HCT116 (cell line): ENCODE data around the gene MYO1E. TPM values are rescaled to one million over a fixed set of nuclear protein-coding genes. Genes with fewer than 3 reads are reported as not detected.

Experiments used
- ATAC-seq: fragments of 200-7000 bp; cut with Tn5 transposase; 2 replicates; pipeline ENCODE4 v1.9.1; 2020; ENCODE audit warnings: mild to moderate bottlenecking, moderate library complexity
- BruUV-seq: library from RNA; stranded (reverse); fragments of 400-500 nt; replicated peaks from 2 replicates; lab custom pipeline; 2021; lab: Mats Ljungman, UMichigan
- CTCF ChIA-PET: fragments of 300-600 bp; sonication (Branson Sonifier 250); formaldehyde crosslinking; loops from one replicate; lab custom pipeline; 2021; ENCODE audit warnings: antibody characterized with exemption; lab: Charles Lee
- POLR2A ChIA-PET: fragments of 300-600, 350-600 bp; sonication (Branson Sonifier 250); formaldehyde crosslinking; loops from one replicate; lab custom pipeline; 2021; ENCODE audit warnings: antibody characterized with exemption; lab: Charles Lee
- RAD21 ChIA-PET, 2 experiments: fragments of 300-600 bp; sonication (Branson Sonifier 250); formaldehyde crosslinking; loops; one replicate each; lab custom pipeline; 2023; ENCODE audit warnings: low total read pairs in 2 of 2; ENCODE audit not compliant: uncharacterized antibody in 2 of 2, unreplicated experiment in 2 of 2, low non-redundant PET in 1 of 2; lab: Charles Lee
- DNase-seq: peaks from one replicate; pipeline ENCODE4 v3.0.0-alpha.2; 2010; ENCODE audit warnings: low read depth, low spot score
- H2AFZ ChIP-seq: fragments of 200-600 bp; shearing (Covaris generic), sonication (generic); 2 replicates; pipeline ENCODE4 v1.6.1; 2017; ENCODE audit warnings: low read depth, mixed run types, mixed read lengths, antibody characterized with exemption, low read length; ENCODE audit not compliant: poor library complexity, severe bottlenecking
- H3K27ac ChIP-seq: 2 replicates; pipeline ENCODE4 v1.5.1; 2012; ENCODE audit warnings: low read depth, low read length
- H3K27me3 ChIP-seq: fragments of 200-600 bp; sonication (generic); 2 replicates; pipeline ENCODE4 v1.6.1; 2016; ENCODE audit warnings: mixed run types, low read length, mixed read lengths; ENCODE audit not compliant: insufficient read depth
- H3K36me3 ChIP-seq, 2 experiments: fragments of 200-500 bp in 1 of 2; fragments of 200-600 bp in 1 of 2; sonication (Bioruptor generic) in 1 of 2; sonication (generic) in 1 of 2; 2 replicates each; pipeline versions ENCODE4 v1.5.1 to v1.6.1; 2014 to 2016; ENCODE audit warnings: low read length in 2 of 2, inconsistent platforms in 1 of 2, mixed read lengths in 1 of 2, mixed run types in 1 of 2; ENCODE audit not compliant: insufficient read depth in 2 of 2, control insufficient read depth in 1 of 2
- H3K4me1 ChIP-seq, 2 experiments: fragments of 200-600 bp in 1 of 2; sonication (generic) in 1 of 2; 2 replicates each; pipeline versions ENCODE4 v1.5.1 to v1.6.1; 2012 to 2017; ENCODE audit warnings: low read length in 2 of 2, inconsistent platforms in 1 of 2, mild to moderate bottlenecking in 1 of 2, mixed read lengths in 1 of 2, mixed run types in 1 of 2, moderate library complexity in 1 of 2; ENCODE audit not compliant: insufficient read depth in 2 of 2, control insufficient read depth in 1 of 2
- H3K4me2 ChIP-seq: fragments of 200-600 bp; sonication (generic); 2 replicates; pipeline ENCODE4 v1.6.1; 2017; ENCODE audit warnings: mixed run types, low read length, mixed read lengths
- H3K4me3 ChIP-seq, 2 experiments: fragments of 200-600 bp in 1 of 2; sonication (generic) in 1 of 2; replicated peaks in 1 of 2; 2 replicates each; pipeline ENCODE4 v1.5.1; 2011 to 2016; ENCODE audit warnings: low read length in 2 of 2, control low read depth in 1 of 2, low read depth in 1 of 2, mild to moderate bottlenecking in 1 of 2, mixed read lengths in 1 of 2, mixed run types in 1 of 2
- H3K79me2 ChIP-seq: fragments of 200-600 bp; sonication (generic); 2 replicates; pipeline ENCODE4 v1.6.1; 2017; ENCODE audit warnings: mild to moderate bottlenecking, mixed run types, low read length, moderate library complexity, mixed read lengths; ENCODE audit not compliant: insufficient read depth
- H3K9ac ChIP-seq: fragments of 200-600 bp; sonication (generic); 2 replicates; pipeline ENCODE4 v1.6.1; 2016; ENCODE audit warnings: low read length, mixed read lengths
- H3K9me2 ChIP-seq: fragments of 200-600 bp; sonication (generic), shearing (Covaris generic); 2 replicates; pipeline ENCODE4 v1.6.1; 2017; ENCODE audit warnings: mixed run types, mild to moderate bottlenecking, moderate library complexity; ENCODE audit not compliant: insufficient read depth
- H3K9me3 ChIP-seq, 2 experiments: fragments of 200-500 bp in 1 of 2; fragments of 200-600 bp in 1 of 2; sonication (Bioruptor generic) in 1 of 2; sonication (generic) in 1 of 2; 2 replicates each; pipeline ENCODE4 v1.6.1; 2014 to 2017; ENCODE audit warnings: low read length in 2 of 2, mixed read lengths in 2 of 2, inconsistent platforms in 1 of 2, low read depth in 1 of 2, mild to moderate bottlenecking in 1 of 2, mixed run types in 1 of 2, moderate library complexity in 1 of 2; ENCODE audit not compliant: control insufficient read depth in 1 of 2, insufficient read depth in 1 of 2
- H4K20me1 ChIP-seq: fragments of 200-600 bp; sonication (generic), shearing (Covaris generic); 2 replicates; pipeline ENCODE4 v1.6.1; 2017; ENCODE audit warnings: mixed run types, mild to moderate bottlenecking, moderate library complexity; ENCODE audit not compliant: insufficient read depth
- CEBPB ChIP-seq: IDR thresholded peaks from 2 replicates; pipeline ENCODE4 v1.6.1; 2012; ENCODE audit warnings: low read depth
- CTCF ChIP-seq, 3 experiments: fragments of 200-600 bp in 1 of 3; sonication (generic) in 1 of 3; IDR thresholded peaks in 2 of 3; conservative IDR thresholded peaks in 1 of 3; 2 replicates each; pipeline ENCODE4 v1.5.1; 2012 to 2017; ENCODE audit warnings: low read depth in 2 of 3, low read length in 2 of 3, antibody characterized with exemption in 1 of 3, borderline replicate concordance in 1 of 3, control low read depth in 1 of 3, mild to moderate bottlenecking in 1 of 3, mixed read lengths in 1 of 3, mixed run types in 1 of 3, moderate library complexity in 1 of 3; ENCODE audit not compliant: insufficient read depth in 1 of 3
- EGR1 ChIP-seq: IDR thresholded peaks from 2 replicates; pipeline ENCODE4 v1.6.1; 2012; ENCODE audit warnings: low read depth
- ELF1 ChIP-seq: IDR thresholded peaks from 2 replicates; pipeline ENCODE4 v1.6.1; 2012; ENCODE audit warnings: low read depth, borderline replicate concordance
- EZH2 ChIP-seq: fragments of 200-600 bp; sonication (generic); IDR thresholded peaks from 2 replicates; pipeline ENCODE4 v1.6.1; 2017; ENCODE audit warnings: antibody characterized with exemption, mixed run types
- POLR2A ChIP-seq: IDR thresholded peaks from 2 replicates; pipeline ENCODE4 v1.7.0; 2011; ENCODE audit warnings: borderline replicate concordance; ENCODE audit not compliant: insufficient read depth, insufficient read length; ENCODE audit errors: extremely low read depth
- POLR2AphosphoS5 ChIP-seq: IDR thresholded peaks from 2 replicates; pipeline ENCODE4 v1.6.1; 2011; ENCODE audit warnings: mild to moderate bottlenecking, low read depth, low read length, moderate library complexity
- RAD21 ChIP-seq: IDR thresholded peaks from 2 replicates; pipeline ENCODE4 v1.6.1; 2012; ENCODE audit warnings: low read depth, mild to moderate bottlenecking
- SIN3A ChIP-seq: IDR thresholded peaks from 2 replicates; pipeline ENCODE4 v1.6.1; 2012; ENCODE audit warnings: low read depth
- SP1 ChIP-seq: IDR thresholded peaks from 2 replicates; pipeline ENCODE4 v1.6.1; 2012; ENCODE audit warnings: low read depth
- SRF ChIP-seq: IDR thresholded peaks from 2 replicates; pipeline ENCODE4 v1.6.1; 2012; ENCODE audit warnings: low read depth
- TCF7L2 ChIP-seq: IDR thresholded peaks from 2 replicates; pipeline ENCODE4 v1.7.0; 2011; ENCODE audit warnings: borderline replicate concordance, inconsistent platforms; ENCODE audit not compliant: insufficient read depth, insufficient read length; ENCODE audit errors: extremely low read depth
- YY1 ChIP-seq: IDR thresholded peaks from 2 replicates; pipeline ENCODE4 v1.6.1; 2011; ENCODE audit warnings: low read length, low read depth, moderate library complexity, mild to moderate bottlenecking; ENCODE audit not compliant: insufficient replicate concordance; ENCODE audit errors: extremely low read depth
- ZBTB33 ChIP-seq: IDR thresholded peaks from 2 replicates; pipeline ENCODE4 v1.6.1; 2011; ENCODE audit warnings: mild to moderate bottlenecking, low read length, moderate library complexity; ENCODE audit not compliant: insufficient replicate concordance; ENCODE audit errors: extremely low read depth
- ZFX ChIP-seq: fragments of 450-650 bp; IDR thresholded peaks from 2 replicates; pipeline ENCODE4 v1.6.1; 2017
- ZNF274 ChIP-seq: fragments of 200-500 bp; sonication (Bioruptor generic); IDR thresholded peaks from 2 replicates; pipeline ENCODE4 v1.6.1; 2014; ENCODE audit warnings: mild to moderate bottlenecking, low read depth, low read length, inconsistent platforms
- intact Hi-C: fragments of 100-400 bp; cut with micrococcal nuclease; formaldehyde crosslinking; loops from 2 replicates; pipeline ENCODE4 v1.10.0; 2022
- total RNA-seq: library from RNA; stranded (reverse); gene quantifications from one replicate; pipeline ENCODE4 v1.2.1, GENCODE V29; 2021; ENCODE audit not compliant: unreplicated experiment
- TF ChIP-seq, protein P1 (sequence below): IDR thresholded peaks from 2 replicates; pipeline ENCODE4 v1.6.1; 2012; ENCODE audit warnings: low read depth
- TF ChIP-seq, protein P2 (sequence below): IDR thresholded peaks from 2 replicates; pipeline ENCODE4 v1.6.1; 2012

The MYO1E gene
- total RNA-seq, 1 experiment from 2014 or later: 182 TPM

GRCh38 chr15:59240036-59240435 is 132.6 kb downstream of the MYO1E start:
- BruUV-seq: no TSS peak
- Histone ChIP-seq H3K9me3 (no peaks in the 10 kb centered on the region), H3K9ac (no peak overlapping the region), H3K4me2 (no peak overlapping the region), H3K27ac (no peak overlapping the region), H2AFZ (no peak overlapping the region), H3K4me1 (peaks cover 0 to 14% of the 10 kb centered on the region in 2 experiments; a peak in 2 of 4 replicates), H3K36me3 (no peaks in the 10 kb centered on the region), H3K9me2 (no peaks in the 10 kb centered on the region), H4K20me1 (no peaks in the 10 kb centered on the region), H3K4me3 (no peak overlapping the region), H3K79me2 (peaks cover 8% of the 10 kb centered on the region; the same call in 1 of the 2 replicates), H3K27me3 (no peaks in the 10 kb centered on the region)
- ChIA-PET CTCF (no interaction called here), RAD21 (no interaction called here), POLR2A (no interaction called here)
- no peak for DNase-seq
- intact Hi-C loops: no loop called here
- no peak for TF ChIP-seq POLR2A
- no peak for TF ChIP-seq ELF1
- no peak for TF ChIP-seq YY1
- TF ChIP-seq CTCF (IDR thresholded peaks at IDR 0.05 in 2 of 3, conservative IDR thresholded peaks at IDR 0.05 in 1 of 3; ENCODE audit: borderline replicate concordance in 1 of 3, insufficient read depth in 1 of 3, low read depth in 2 of 3, low read length in 2 of 3): no peak
- no peak for TF ChIP-seq ZBTB33
- no peak for TF ChIP-seq RAD21
- TF ChIP-seq TCF7L2: no peak
- no peak for TF ChIP-seq ZNF274
- no peak for TF ChIP-seq POLR2AphosphoS5
- no peak for TF ChIP-seq EZH2
- TF ChIP-seq, protein P1, sequence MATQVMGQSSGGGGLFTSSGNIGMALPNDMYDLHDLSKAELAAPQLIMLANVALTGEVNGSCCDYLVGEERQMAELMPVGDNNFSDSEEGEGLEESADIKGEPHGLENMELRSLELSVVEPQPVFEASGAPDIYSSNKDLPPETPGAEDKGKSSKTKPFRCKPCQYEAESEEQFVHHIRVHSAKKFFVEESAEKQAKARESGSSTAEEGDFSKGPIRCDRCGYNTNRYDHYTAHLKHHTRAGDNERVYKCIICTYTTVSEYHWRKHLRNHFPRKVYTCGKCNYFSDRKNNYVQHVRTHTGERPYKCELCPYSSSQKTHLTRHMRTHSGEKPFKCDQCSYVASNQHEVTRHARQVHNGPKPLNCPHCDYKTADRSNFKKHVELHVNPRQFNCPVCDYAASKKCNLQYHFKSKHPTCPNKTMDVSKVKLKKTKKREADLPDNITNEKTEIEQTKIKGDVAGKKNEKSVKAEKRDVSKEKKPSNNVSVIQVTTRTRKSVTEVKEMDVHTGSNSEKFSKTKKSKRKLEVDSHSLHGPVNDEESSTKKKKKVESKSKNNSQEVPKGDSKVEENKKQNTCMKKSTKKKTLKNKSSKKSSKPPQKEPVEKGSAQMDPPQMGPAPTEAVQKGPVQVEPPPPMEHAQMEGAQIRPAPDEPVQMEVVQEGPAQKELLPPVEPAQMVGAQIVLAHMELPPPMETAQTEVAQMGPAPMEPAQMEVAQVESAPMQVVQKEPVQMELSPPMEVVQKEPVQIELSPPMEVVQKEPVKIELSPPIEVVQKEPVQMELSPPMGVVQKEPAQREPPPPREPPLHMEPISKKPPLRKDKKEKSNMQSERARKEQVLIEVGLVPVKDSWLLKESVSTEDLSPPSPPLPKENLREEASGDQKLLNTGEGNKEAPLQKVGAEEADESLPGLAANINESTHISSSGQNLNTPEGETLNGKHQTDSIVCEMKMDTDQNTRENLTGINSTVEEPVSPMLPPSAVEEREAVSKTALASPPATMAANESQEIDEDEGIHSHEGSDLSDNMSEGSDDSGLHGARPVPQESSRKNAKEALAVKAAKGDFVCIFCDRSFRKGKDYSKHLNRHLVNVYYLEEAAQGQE: no peak
- no peak for TF ChIP-seq CEBPB
- TF ChIP-seq SRF: no peak
- no peak for TF ChIP-seq EGR1
- no peak for TF ChIP-seq SP1
- TF ChIP-seq ZFX: no peak
- no peak for TF ChIP-seq SIN3A
- TF ChIP-seq, protein P2, sequence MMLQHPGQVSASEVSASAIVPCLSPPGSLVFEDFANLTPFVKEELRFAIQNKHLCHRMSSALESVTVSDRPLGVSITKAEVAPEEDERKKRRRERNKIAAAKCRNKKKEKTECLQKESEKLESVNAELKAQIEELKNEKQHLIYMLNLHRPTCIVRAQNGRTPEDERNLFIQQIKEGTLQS: no peak
- no peak for ATAC-seq
